ENCODE measurements around the gene FAF2. TPM values are rescaled to one million over a fixed set of nuclear protein-coding genes. Genes with fewer than 3 reads are reported as not detected.
A peak's percentile ranks its signal among the peaks of the same experiment; 100 is the strongest.

FAF2 gene
- total and polyA plus RNA-seq, 3 donors from 2014 or later: 53.9 to 57.6 (median 55.0) TPM

DNA sequence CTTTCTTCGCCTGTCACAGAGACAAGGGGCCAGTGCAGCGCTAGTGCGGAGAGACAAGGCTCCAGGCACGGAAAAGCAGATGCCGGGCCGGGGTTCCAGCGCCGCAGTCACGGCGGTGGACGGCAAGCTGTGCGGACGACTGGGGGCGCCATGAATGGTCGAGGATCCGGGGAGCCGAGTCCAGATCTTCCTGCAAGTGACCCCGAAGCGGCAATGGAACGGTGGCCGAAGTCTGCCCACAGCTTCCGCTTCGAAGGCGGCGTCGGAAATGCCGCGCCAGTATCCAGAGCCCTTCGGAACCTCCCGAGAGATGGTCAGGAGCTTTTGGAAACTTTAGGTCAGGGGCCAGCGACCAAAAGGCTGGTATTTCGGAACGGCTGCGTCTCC is 601 bp upstream of the FAF2 start:
- H3K4me1 ChIP-seq: peaks cover 17% of the 10 kb centered on the region
- intact Hi-C loops (cut with DNase I; ENCODE audit: low total_unique reads): no loop called here
- peak overlapping the region; percentile 91 to 98 for H3K4me3 ChIP-seq
- no peaks in the 10 kb centered on the region for H3K27me3 ChIP-seq
- 0 to 1% methylated on average over 29 to 32 of the region's 34 CpGs for WGBS, 2 donors
- TF ChIP-seq, protein P1, sequence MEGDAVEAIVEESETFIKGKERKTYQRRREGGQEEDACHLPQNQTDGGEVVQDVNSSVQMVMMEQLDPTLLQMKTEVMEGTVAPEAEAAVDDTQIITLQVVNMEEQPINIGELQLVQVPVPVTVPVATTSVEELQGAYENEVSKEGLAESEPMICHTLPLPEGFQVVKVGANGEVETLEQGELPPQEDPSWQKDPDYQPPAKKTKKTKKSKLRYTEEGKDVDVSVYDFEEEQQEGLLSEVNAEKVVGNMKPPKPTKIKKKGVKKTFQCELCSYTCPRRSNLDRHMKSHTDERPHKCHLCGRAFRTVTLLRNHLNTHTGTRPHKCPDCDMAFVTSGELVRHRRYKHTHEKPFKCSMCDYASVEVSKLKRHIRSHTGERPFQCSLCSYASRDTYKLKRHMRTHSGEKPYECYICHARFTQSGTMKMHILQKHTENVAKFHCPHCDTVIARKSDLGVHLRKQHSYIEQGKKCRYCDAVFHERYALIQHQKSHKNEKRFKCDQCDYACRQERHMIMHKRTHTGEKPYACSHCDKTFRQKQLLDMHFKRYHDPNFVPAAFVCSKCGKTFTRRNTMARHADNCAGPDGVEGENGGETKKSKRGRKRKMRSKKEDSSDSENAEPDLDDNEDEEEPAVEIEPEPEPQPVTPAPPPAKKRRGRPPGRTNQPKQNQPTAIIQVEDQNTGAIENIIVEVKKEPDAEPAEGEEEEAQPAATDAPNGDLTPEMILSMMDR (IDR thresholded peaks at IDR 0.05): no peak
- TF ChIP-seq POLR2A (IDR thresholded peaks at IDR 0.05): no peak
- no peaks in the 10 kb centered on the region for H3K36me3 ChIP-seq (ENCODE audit: low read depth, missing control alignments)
- no peak for DNase-seq
- H3K9me3 ChIP-seq: no peaks in the 10 kb centered on the region
- H3K27ac ChIP-seq: peak overlapping the region; percentile 93 to 95

GRCh38 chr5:176450077-176450476 is 1.9 kb downstream of the FAF2 start:
- H3K27me3 ChIP-seq: no peaks in the 10 kb centered on the region
- H3K27ac ChIP-seq: no peak overlapping the region
- 58 to 60% methylated on average over 1 of the region's 1 CpG for WGBS, 2 donors
- no peaks in the 10 kb centered on the region for H3K9me3 ChIP-seq
- H3K4me3 ChIP-seq: no peak overlapping the region
- no peak for DNase-seq
- H3K36me3 ChIP-seq (ENCODE audit: low read depth, missing control alignments): no peaks in the 10 kb centered on the region
- intact Hi-C loops (cut with DNase I; ENCODE audit: low total_unique reads): no loop called here
- H3K4me1 ChIP-seq: peaks cover 17% of the 10 kb centered on the region
- TF ChIP-seq, protein P1 (IDR thresholded peaks at IDR 0.05): no peak
- no peak for TF ChIP-seq POLR2A (IDR thresholded peaks at IDR 0.05)

- no peaks in the 10 kb centered on the region for H3K9me3 ChIP-seq
- H3K27ac ChIP-seq: no peak overlapping the region
- H3K4me1 ChIP-seq: peaks cover 8% of the 10 kb centered on the region
- H3K36me3 ChIP-seq (ENCODE audit: low read depth, missing control alignments): no peaks in the 10 kb centered on the region
- DNase-seq: no peak
- H3K4me3 ChIP-seq: no peak overlapping the region
- WGBS, 2 donors: 91 to 93% methylated on average over 4 of the region's 4 CpGs
- no peaks in the 10 kb centered on the region for H3K27me3 ChIP-seq
- intact Hi-C loops (cut with DNase I; ENCODE audit: low total_unique reads): no loop called here
- TF ChIP-seq, protein P1 (IDR thresholded peaks at IDR 0.05): no peak
- TF ChIP-seq POLR2A (IDR thresholded peaks at IDR 0.05): no peak
Measured at GRCh38 chr5:176454724-176455394, 6.7 kb downstream of the FAF2 start.

DNA sequence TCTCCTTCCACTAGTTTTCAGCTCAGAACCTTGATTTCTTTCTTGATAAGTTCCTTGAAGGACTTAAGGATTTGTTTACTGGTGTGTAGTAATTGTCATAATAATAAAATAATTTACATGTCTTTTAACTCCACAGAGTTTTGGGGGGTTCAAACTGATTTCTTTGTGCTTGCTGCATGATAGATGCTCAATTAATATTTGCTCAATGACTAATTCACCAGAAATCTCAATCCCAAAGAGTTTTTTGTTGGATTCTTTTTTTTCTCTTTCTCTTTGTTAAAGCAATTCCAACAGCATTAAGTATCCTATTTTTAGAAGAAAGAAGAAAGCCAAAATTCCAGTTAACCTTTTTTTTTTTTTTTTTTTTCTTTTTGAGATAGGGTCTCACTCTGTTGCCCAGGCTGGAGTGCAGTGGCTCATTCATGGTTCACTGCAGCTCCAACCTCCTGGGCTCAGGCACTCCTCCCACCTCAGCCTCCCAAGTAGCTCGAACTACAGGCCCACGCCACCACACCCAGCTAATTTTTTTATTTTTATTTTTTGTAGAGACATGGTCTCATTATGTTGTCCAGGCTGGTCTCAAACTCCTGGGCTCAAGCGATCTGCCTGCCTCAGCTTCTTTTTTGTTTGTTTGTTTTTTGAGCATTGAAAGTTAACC is 10.8 kb downstream of the FAF2 start:
- WGBS, 2 donors: 95 to 97% methylated on average over 3 of the region's 3 CpGs
- TF ChIP-seq, protein P1 (IDR thresholded peaks at IDR 0.05): no peak
- no peak for TF ChIP-seq POLR2A (IDR thresholded peaks at IDR 0.05)

More for the DNA sequence above, 10.8 kb downstream of the FAF2 start:
- H3K36me3 ChIP-seq (ENCODE audit: low read depth, missing control alignments): no peaks in the 10 kb centered on the region
- H3K27me3 ChIP-seq: no peaks in the 10 kb centered on the region
- H3K4me3 ChIP-seq: no peak overlapping the region
- DNase-seq: no peak
- H3K9me3 ChIP-seq: no peaks in the 10 kb centered on the region
- peaks cover 7% of the 10 kb centered on the region for H3K4me1 ChIP-seq
- intact Hi-C loops (cut with DNase I; ENCODE audit: low total_unique reads): no loop called here
- H3K27ac ChIP-seq: no peak overlapping the region
